GM12801 (cell line): ENCODE measurements around the gene ZNF341.

Source experiments
- TF ChIP-seq, protein P1 (sequence below): IDR thresholded peaks from one replicate; pipeline ENCODE4 v1.5.1; 2011; ENCODE audit warnings: control low read depth; ENCODE audit not compliant: insufficient read length; ENCODE audit errors: extremely low read depth

Gene ZNF341

DNA sequence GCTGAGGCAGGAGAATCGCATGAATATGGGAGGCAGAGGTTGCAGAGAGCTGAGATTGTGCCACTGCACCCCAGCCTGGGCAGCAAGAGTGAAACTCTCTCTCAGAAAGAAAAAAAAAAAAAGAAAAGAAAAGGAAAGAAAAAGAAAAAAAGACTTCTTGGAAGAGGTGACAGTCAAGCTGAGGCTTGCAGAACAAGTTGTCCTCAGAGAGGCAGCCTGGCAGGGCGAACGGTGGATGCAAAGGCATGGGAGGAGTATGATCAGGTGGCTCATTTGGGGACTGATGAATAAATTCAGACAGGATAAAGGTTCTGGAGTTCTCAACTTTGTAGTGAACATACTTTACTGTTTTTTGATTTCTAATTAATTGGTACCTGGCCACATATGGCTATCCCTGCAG lies 12.4 kb downstream of the ZNF341 start:
- TF ChIP-seq, protein P1, sequence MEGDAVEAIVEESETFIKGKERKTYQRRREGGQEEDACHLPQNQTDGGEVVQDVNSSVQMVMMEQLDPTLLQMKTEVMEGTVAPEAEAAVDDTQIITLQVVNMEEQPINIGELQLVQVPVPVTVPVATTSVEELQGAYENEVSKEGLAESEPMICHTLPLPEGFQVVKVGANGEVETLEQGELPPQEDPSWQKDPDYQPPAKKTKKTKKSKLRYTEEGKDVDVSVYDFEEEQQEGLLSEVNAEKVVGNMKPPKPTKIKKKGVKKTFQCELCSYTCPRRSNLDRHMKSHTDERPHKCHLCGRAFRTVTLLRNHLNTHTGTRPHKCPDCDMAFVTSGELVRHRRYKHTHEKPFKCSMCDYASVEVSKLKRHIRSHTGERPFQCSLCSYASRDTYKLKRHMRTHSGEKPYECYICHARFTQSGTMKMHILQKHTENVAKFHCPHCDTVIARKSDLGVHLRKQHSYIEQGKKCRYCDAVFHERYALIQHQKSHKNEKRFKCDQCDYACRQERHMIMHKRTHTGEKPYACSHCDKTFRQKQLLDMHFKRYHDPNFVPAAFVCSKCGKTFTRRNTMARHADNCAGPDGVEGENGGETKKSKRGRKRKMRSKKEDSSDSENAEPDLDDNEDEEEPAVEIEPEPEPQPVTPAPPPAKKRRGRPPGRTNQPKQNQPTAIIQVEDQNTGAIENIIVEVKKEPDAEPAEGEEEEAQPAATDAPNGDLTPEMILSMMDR, result no peak

DNA sequence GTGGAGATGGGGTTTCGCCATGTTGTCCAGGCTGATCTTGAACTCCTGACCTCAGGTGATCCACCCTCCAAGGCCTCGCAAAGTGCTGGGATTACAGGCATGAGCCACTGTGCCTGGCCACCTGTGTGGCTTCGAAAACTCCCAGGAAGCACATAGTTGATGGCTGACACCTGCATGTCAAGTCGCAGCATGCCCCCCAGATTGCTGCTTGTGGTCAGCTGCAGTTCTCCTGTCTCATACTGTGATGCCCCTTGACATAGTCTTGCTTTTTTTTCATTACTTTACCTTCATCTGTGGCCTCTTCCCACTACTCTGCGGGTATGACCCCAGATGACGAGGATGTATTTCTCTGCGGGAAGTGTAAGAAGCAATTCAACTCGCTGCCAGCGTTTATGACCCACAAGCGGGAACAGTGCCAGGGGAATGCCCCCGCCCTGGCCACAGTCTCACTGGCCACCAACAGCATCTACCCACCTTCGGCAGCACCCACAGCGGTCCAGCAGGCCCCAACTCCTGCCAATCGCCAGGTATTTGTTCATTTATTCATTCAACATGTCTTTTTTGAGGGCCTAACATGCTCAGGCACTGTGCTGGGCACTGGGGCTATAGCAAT lies 13.1 kb downstream of the ZNF341 start:
- TF ChIP-seq, protein P1, result no peak

DNA sequence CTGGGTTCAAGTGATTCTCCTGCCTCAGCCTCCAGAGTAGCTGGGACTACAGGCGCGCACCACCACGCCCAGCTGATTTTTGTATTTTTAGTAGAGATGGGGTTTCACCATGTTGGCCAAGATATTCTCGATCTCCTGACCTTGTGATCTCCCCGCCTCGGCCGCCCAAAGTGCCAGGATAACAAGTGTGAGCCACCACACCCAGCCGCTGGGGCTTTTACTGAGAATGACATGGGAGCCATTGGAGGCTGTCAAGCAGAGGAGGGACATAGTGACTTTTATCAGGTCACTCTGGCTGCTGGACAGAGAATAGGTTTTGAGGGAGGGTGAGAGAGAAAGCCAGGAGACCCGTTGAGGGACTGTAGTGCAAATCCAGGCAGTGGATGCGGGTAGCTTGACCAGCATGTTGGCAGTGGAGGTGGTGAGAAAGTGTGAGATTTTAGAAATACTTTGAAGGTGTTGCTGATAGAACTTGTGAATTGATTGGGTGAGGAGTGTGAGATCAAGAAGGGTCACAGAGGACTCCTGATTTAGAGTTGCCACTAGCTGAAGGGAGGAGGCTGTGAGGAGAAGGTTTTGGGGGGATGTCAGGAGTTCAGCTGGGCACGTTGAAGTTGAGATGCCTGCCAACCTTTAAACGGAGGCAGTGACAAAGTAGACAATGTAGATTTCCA lies 14.7 kb downstream of the ZNF341 start:
- TF ChIP-seq, protein P1, result no peak

DNA sequence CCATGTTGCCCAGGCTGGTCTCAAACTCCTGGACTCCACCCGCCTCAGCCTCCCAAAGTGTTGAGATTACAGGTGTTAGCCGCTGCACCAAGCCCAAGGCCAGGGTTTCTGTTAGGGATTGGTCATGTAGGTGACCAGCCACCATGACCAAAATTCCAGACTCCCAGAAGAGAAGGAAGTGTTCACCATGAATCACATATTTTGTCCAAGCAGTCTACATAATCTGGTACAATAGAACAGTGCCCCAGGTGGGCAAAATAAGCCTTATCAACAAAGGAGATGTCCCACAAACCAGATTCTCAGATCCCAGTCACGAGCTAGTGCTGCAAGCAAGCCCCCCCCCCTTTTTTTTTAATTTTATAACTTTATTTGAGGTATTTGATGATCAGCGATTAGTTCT lies 20.0 kb downstream of the ZNF341 start:
- TF ChIP-seq, protein P1, result no peak

DNA sequence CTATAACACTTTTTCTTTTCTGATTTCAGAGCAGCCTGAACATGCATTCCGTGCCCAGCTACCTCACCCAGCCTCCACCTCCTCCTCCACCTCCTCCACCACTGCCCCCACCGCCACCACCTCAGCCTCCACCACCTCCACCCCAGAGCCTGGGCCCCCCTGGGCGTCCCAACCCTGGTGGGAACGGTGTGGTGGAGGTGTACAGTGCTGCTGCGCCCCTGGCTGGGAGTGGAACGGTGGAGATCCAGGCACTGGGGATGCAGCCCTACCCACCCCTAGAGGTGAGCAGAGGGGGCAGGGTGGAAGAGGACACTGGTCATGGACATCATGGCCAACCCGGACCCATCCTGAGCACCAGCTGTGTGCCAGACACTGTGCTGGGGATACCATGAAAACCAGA lies 21.3 kb downstream of the ZNF341 start:
- TF ChIP-seq, protein P1, result no peak

DNA sequence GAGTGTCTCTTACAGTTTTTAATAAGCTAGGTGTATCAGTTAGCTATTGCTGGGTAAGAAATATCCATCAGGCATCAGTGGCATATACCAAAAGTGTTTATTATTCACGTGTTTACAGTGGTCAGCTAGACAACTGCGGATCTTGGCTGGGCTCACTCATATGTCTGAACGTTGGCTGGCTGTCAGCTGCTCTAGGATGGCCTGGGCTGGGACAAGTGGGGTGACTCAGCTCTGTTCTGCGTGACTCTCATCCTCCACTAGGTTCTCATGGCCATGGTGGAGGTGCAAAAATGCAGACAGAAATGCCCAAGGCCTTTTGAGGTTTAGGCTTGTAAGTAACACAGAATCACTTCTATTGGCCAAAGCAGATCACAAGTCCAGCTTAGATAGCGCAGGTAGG lies 22.0 kb downstream of the ZNF341 start:
- TF ChIP-seq, protein P1, result no peak

DNA sequence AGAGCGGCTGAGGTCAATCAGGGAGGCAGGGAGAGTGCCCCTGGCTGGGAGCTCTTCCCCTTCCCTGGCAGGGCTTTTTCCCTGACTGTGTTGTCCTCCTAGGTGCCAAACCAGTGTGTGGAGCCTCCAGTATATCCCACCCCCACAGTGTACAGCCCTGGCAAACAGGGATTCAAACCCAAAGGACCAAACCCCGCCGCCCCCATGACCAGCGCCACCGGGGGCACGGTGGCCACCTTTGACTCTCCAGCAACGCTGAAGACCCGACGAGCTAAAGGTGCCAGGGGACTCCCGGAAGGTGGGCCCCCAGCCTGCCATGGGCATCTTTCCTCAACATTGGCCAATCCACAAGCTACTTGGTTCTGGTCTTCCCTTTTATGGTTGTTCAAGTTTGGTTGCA lies 25.2 kb downstream of the ZNF341 start:
- TF ChIP-seq, protein P1, result no peak
